ENCODE results near the gene LCN12.

The LCN12 gene

GRCh38 chr9:136983167-136983566, 31.1 kb downstream of the LCN12 start:
- no peak overlapping the region for H3K4me3 ChIP-seq (ENCODE audit: insufficient read depth, low read length, poor library complexity, severe bottlenecking)
- no peak overlapping the region for H3K4me2 ChIP-seq (ENCODE audit: low read depth, low read length, poor library complexity, severe bottlenecking)
- H3K9ac ChIP-seq (ENCODE audit: low read length) = no peak overlapping the region
- no peaks in the 10 kb centered on the region for H3K79me2 ChIP-seq (ENCODE audit: insufficient read depth, low read length)
- no peaks in the 10 kb centered on the region for H3K36me3 ChIP-seq (ENCODE audit: low read length)
- no peaks in the 10 kb centered on the region for H3K9me3 ChIP-seq (ENCODE audit: insufficient read depth, low read length)
- H2AFZ ChIP-seq (ENCODE audit: low read depth, low read length, severe bottlenecking) = no peak overlapping the region
- H3K9me2 ChIP-seq (replicated peaks; ENCODE audit: insufficient read depth, low read length) = no peaks in the 10 kb centered on the region
- H3K27ac ChIP-seq (ENCODE audit: low read depth, low read length) = no peak overlapping the region
- TF ChIP-seq CTCF (IDR thresholded peaks at IDR 0.05; ENCODE audit: insufficient read depth, low read length, poor library complexity, severe bottlenecking) (no peak), EZH2phosphoT487 (conservative IDR thresholded peaks at IDR 0.05; ENCODE audit: low read length) (no peak)
- H3K27me3 ChIP-seq (ENCODE audit: low read length) = no peaks in the 10 kb centered on the region
- H3F3A ChIP-seq (ENCODE audit: insufficient read depth) = no peaks in the 10 kb centered on the region
- no peaks in the 10 kb centered on the region for H4K20me1 ChIP-seq (ENCODE audit: low read depth, low read length)

GRCh38 chr9:136983656-136984314, 31.7 kb downstream of the LCN12 start:
- Histone ChIP-seq H3K27ac (ENCODE audit: low read depth, low read length) (no peak overlapping the region), H3K4me2 (ENCODE audit: low read depth, low read length, poor library complexity, severe bottlenecking) (no peak overlapping the region), H3K36me3 (ENCODE audit: low read length) (no peaks in the 10 kb centered on the region), H3K79me2 (ENCODE audit: insufficient read depth, low read length) (no peaks in the 10 kb centered on the region), H3K4me3 (ENCODE audit: insufficient read depth, low read length, poor library complexity, severe bottlenecking) (no peak overlapping the region), H2AFZ (ENCODE audit: low read depth, low read length, severe bottlenecking) (no peak overlapping the region), H3K9me3 (ENCODE audit: insufficient read depth, low read length) (no peaks in the 10 kb centered on the region), H3K27me3 (ENCODE audit: low read length) (no peaks in the 10 kb centered on the region), H3F3A (ENCODE audit: insufficient read depth) (no peaks in the 10 kb centered on the region), H3K9me2 (replicated peaks; ENCODE audit: insufficient read depth, low read length) (no peaks in the 10 kb centered on the region), H4K20me1 (ENCODE audit: low read depth, low read length) (no peaks in the 10 kb centered on the region), H3K9ac (ENCODE audit: low read length) (no peak overlapping the region)
- TF ChIP-seq CTCF (IDR thresholded peaks at IDR 0.05; ENCODE audit: insufficient read depth, low read length, poor library complexity, severe bottlenecking) (no peak), EZH2phosphoT487 (conservative IDR thresholded peaks at IDR 0.05; ENCODE audit: low read length) (no peak)

GRCh38 chr9:136984464-136985026, 32.5 kb downstream of the LCN12 start:
- H3K27ac ChIP-seq (ENCODE audit: low read depth, low read length) = no peak overlapping the region
- no peak overlapping the region for H2AFZ ChIP-seq (ENCODE audit: low read depth, low read length, severe bottlenecking)
- TF ChIP-seq CTCF (IDR thresholded peaks at IDR 0.05; ENCODE audit: insufficient read depth, low read length, poor library complexity, severe bottlenecking) (no peak), EZH2phosphoT487 (conservative IDR thresholded peaks at IDR 0.05; ENCODE audit: low read length) (no peak)
- no peaks in the 10 kb centered on the region for H3F3A ChIP-seq (ENCODE audit: insufficient read depth)
- no peaks in the 10 kb centered on the region for H3K27me3 ChIP-seq (ENCODE audit: low read length)
- H4K20me1 ChIP-seq (ENCODE audit: low read depth, low read length) = no peaks in the 10 kb centered on the region
- no peaks in the 10 kb centered on the region for H3K9me2 ChIP-seq (replicated peaks; ENCODE audit: insufficient read depth, low read length)
- H3K4me3 ChIP-seq (ENCODE audit: insufficient read depth, low read length, poor library complexity, severe bottlenecking) = no peak overlapping the region
- H3K4me2 ChIP-seq (ENCODE audit: low read depth, low read length, poor library complexity, severe bottlenecking) = no peak overlapping the region
- H3K9ac ChIP-seq (ENCODE audit: low read length) = no peak overlapping the region
- no peaks in the 10 kb centered on the region for H3K36me3 ChIP-seq (ENCODE audit: low read length)
- no peaks in the 10 kb centered on the region for H3K79me2 ChIP-seq (ENCODE audit: insufficient read depth, low read length)
- H3K9me3 ChIP-seq (ENCODE audit: insufficient read depth, low read length) = no peaks in the 10 kb centered on the region

Measured in SU-DHL-6 (cell line).